Type B pancreatic cell (in vitro differentiated cells): ENCODE measurements around the gene RAPGEF5. TPM values are rescaled to one million over a fixed set of nuclear protein-coding genes. Genes with fewer than 3 reads are reported as not detected.

Experiments
- DNase-seq: peaks from one replicate; pipeline ENCODE4 v3.0.0; 2021; ENCODE audit warnings: mixed read lengths; ENCODE audit not compliant: unreplicated experiment; ENCODE audit errors: extremely low spot score
- H3K27ac Mint-ChIP-seq: 2 replicates; pipeline ENCODE4 v1.8.0; 2021; ENCODE audit warnings: mild to moderate bottlenecking, mixed read lengths
- H3K27me3 Mint-ChIP-seq: 2 replicates; pipeline ENCODE4 v1.8.0; 2021; ENCODE audit warnings: mixed read lengths
- H3K36me3 Mint-ChIP-seq: 2 replicates; pipeline ENCODE4 v1.8.0; 2021; ENCODE audit warnings: mixed read lengths
- H3K4me1 Mint-ChIP-seq: one replicate; pipeline ENCODE4 v1.8.0; 2021; ENCODE audit warnings: mixed read lengths; ENCODE audit not compliant: unreplicated experiment
- H3K4me3 Mint-ChIP-seq: 2 replicates; pipeline ENCODE4 v1.8.0; 2021; ENCODE audit warnings: mild to moderate bottlenecking, mixed read lengths
- H3K9me3 Mint-ChIP-seq: 2 replicates; pipeline ENCODE4 v1.8.0; 2021; ENCODE audit warnings: mixed read lengths
- total RNA-seq: library from RNA; stranded (reverse); gene quantifications from 2 replicates; pipeline ENCODE4 v1.2.1, GENCODE V29; 2021; ENCODE audit warnings: low replicate concordance
- TF ChIP-seq, protein P1 (sequence below): fragments of 200-600 bp; sonication (generic); conservative IDR thresholded peaks from 2 replicates; pipeline ENCODE4 v1.5.0; 2021; ENCODE audit warnings: antibody characterized with exemption, mild to moderate bottlenecking

Gene RAPGEF5
- total RNA-seq, 1 donor from 2014 or later: 13.3 TPM

DNA sequence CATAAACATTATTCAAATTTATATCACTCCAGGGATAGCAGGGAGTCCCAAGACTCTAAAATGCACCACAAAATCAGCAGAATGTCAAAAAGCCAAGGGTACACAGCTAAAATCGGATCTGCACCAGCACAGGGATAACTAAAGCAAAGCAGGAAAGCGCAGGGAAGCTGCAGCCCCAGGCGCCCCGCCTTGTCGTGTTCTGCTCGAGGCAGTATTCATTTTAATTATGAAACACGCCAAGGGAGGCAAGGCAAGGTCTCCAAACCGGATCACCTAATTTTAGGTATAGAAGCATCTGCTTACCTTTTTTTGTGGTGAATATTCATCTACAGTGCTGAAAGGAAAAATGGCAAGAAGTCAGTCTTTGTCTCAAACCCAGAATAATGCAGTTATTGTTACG lies 199.4 kb downstream of the RAPGEF5 start:
- TF ChIP-seq, protein P1, sequence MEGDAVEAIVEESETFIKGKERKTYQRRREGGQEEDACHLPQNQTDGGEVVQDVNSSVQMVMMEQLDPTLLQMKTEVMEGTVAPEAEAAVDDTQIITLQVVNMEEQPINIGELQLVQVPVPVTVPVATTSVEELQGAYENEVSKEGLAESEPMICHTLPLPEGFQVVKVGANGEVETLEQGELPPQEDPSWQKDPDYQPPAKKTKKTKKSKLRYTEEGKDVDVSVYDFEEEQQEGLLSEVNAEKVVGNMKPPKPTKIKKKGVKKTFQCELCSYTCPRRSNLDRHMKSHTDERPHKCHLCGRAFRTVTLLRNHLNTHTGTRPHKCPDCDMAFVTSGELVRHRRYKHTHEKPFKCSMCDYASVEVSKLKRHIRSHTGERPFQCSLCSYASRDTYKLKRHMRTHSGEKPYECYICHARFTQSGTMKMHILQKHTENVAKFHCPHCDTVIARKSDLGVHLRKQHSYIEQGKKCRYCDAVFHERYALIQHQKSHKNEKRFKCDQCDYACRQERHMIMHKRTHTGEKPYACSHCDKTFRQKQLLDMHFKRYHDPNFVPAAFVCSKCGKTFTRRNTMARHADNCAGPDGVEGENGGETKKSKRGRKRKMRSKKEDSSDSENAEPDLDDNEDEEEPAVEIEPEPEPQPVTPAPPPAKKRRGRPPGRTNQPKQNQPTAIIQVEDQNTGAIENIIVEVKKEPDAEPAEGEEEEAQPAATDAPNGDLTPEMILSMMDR: no peak
- H3K4me3 Mint-ChIP-seq: no peak overlapping the region
- peaks cover 9% of the 10 kb centered on the region for H3K36me3 Mint-ChIP-seq
- DNase-seq: no peak
- H3K9me3 Mint-ChIP-seq: no peaks in the 10 kb centered on the region
- peaks cover 18% of the 10 kb centered on the region for H3K4me1 Mint-ChIP-seq
- H3K27ac Mint-ChIP-seq: no peak overlapping the region
- H3K27me3 Mint-ChIP-seq: no peaks in the 10 kb centered on the region

DNA sequence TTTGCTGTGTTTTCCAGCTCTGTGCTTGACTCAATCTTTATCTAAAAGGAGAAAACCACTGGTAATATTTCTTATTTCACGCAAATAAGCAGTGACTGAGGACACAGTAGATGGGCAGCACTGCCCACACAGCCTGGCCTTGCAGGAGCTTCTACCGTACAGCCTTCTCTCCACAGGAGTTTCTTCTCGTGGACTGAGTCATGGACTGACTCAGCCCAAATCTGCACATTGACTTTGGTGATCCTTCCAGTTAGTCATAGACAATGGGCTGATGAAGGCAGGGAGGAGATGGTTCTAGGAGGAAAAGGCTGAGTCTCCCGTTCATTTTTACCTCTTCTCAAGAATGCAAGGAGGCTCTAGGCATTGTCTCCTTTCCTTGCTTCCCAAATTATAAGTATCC lies 200.7 kb downstream of the RAPGEF5 start:
- no peak for DNase-seq
- H3K4me1 Mint-ChIP-seq: peaks cover 18% of the 10 kb centered on the region
- H3K4me3 Mint-ChIP-seq: no peak overlapping the region
- H3K27ac Mint-ChIP-seq: no peak overlapping the region
- H3K9me3 Mint-ChIP-seq: no peaks in the 10 kb centered on the region
- no peaks in the 10 kb centered on the region for H3K27me3 Mint-ChIP-seq
- TF ChIP-seq, protein P1: no peak
- peaks cover 9% of the 10 kb centered on the region for H3K36me3 Mint-ChIP-seq

DNA sequence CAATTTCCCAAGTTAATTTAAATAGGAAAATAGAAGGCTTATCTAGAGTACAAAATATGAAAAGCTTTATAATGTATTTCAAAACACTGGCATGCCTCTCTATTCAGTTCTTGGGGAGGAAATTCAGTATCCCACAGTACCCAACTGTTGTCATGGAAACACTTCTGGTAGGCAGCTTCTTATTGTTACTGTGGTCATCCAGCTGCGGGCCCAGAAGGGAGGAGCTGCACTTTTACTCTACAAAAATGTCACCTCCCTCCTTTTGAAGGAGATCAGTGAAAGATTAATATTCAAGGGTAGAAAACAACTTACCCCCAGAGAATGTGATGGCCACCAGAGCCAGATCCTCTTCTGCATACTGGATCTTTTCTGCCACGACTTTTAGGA lies 202.8 kb downstream of the RAPGEF5 start:
- Mint-ChIP-seq H3K27ac (no peak overlapping the region), H3K9me3 (no peaks in the 10 kb centered on the region), H3K36me3 (peaks cover 9% of the 10 kb centered on the region), H3K27me3 (no peaks in the 10 kb centered on the region), H3K4me3 (no peak overlapping the region), H3K4me1 (peaks cover 18% of the 10 kb centered on the region)
- TF ChIP-seq, protein P1: no peak
- no peak for DNase-seq

DNA sequence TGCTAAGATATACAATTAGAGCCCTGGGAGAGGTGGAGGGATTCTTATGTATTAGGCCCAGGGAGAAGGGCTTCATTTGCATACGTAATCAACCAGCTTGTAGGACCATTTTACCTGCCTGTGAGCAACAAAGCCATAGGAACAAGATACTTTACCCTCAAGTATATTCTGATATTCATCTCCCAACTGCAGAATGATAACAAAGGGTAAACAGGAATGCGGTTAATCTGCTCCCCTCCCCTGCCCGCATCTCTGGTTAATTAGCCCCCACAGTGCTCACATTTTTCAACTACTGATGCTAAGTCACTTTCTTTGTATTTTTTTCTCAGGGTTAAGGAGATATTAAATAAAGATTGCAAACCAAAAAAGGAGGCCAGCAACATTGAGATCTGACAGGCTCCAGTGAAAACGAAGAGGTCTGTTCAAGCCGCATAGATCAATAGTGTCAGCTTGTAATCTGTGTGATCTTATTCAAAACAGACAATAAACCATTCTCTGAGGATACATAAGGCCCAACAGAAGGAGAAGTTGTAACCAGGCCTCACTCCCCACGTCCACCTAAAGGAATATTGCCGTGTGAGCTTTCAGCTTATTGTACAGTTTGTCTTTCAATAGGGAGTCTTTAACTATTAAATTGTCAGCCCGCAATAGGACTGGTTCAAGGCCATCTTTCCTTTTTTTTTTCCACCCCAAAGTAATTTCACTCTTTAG lies 203.4 kb downstream of the RAPGEF5 start:
- Mint-ChIP-seq H3K27ac (peak overlapping the region; percentile 75), H3K9me3 (no peaks in the 10 kb centered on the region), H3K27me3 (no peaks in the 10 kb centered on the region), H3K36me3 (peaks cover 10% of the 10 kb centered on the region), H3K4me3 (no peak overlapping the region), H3K4me1 (peaks cover 18% of the 10 kb centered on the region)
- TF ChIP-seq, protein P1: no peak
- no peak for DNase-seq

DNA sequence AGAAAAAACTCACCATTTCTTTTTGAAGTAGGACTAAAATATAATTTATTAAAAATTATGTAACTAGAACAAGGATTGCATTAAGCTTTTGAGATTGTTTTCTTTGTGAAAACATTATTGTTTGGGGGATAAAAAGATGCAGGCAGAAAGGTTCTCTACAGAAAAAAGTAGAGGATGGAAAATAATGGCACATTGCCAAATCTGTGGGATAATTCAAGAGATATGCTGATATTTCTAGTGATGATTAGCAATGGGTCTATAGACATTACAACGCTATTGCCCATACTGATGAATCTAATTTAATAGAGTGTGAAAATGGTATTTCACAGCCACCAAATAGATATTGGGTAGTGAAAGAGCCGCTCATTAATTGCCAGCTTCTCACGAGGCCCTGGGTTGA lies 204.3 kb downstream of the RAPGEF5 start:
- H3K27me3 Mint-ChIP-seq: no peaks in the 10 kb centered on the region
- no peak overlapping the region for H3K4me3 Mint-ChIP-seq
- TF ChIP-seq, protein P1: no peak
- DNase-seq: no peak
- no peak overlapping the region for H3K27ac Mint-ChIP-seq
- H3K4me1 Mint-ChIP-seq: peaks cover 18% of the 10 kb centered on the region
- H3K9me3 Mint-ChIP-seq: no peaks in the 10 kb centered on the region
- peaks cover 14% of the 10 kb centered on the region for H3K36me3 Mint-ChIP-seq

DNA sequence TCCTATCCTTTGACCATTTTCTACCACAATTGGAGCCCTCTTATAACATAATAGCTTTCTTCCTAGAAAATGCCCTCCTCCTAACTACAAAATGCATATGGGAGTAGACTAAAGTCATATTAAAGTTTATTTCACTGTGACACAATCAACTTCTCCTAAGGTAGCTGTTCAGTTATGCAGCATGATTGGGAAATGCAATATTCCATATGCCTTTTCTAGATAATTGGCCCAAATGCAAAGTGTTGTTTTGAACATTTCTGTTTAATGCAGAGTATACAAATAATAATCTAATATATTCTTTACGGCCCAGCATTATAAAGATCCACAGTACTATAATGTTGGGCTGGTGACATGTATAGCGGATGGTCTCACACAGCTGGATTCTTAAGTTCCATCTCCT lies 205.1 kb downstream of the RAPGEF5 start:
- H3K4me1 Mint-ChIP-seq: peaks cover 22% of the 10 kb centered on the region

More for the DNA sequence above, 205.1 kb downstream of the RAPGEF5 start:
- peaks cover 14% of the 10 kb centered on the region for H3K36me3 Mint-ChIP-seq
- no peaks in the 10 kb centered on the region for H3K9me3 Mint-ChIP-seq
- no peak for DNase-seq
- H3K4me3 Mint-ChIP-seq: no peak overlapping the region
- no peaks in the 10 kb centered on the region for H3K27me3 Mint-ChIP-seq
- TF ChIP-seq, protein P1: no peak
- no peak overlapping the region for H3K27ac Mint-ChIP-seq
